ENCODE measurements around the gene ARHGAP26.

DNA sequence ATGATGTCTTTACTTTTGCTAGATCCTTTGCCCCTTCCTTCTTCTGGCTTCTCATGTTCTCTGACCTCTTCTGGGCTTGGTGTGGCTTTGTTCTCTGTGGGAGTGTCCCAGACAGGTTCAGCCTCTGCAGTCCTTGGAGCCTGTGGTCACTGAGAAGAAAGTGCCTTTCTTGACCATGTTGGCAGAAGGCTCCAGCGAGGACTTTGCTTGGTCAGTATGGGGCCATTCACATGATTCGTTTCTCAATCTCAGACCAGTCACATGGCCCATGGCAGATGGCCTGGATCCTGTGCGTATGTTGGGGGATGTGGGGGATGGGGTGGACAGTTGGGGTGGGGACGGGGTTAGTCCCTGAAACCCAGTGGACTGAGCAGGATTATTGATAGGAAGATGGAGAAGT is 274.1 kb downstream of the ARHGAP26 start:
- no peak for TF ChIP-seq EZH2phosphoT487 (IDR thresholded peaks at IDR 0.05; ENCODE audit: unreplicated experiment)
- TF ChIP-seq, protein P1, sequence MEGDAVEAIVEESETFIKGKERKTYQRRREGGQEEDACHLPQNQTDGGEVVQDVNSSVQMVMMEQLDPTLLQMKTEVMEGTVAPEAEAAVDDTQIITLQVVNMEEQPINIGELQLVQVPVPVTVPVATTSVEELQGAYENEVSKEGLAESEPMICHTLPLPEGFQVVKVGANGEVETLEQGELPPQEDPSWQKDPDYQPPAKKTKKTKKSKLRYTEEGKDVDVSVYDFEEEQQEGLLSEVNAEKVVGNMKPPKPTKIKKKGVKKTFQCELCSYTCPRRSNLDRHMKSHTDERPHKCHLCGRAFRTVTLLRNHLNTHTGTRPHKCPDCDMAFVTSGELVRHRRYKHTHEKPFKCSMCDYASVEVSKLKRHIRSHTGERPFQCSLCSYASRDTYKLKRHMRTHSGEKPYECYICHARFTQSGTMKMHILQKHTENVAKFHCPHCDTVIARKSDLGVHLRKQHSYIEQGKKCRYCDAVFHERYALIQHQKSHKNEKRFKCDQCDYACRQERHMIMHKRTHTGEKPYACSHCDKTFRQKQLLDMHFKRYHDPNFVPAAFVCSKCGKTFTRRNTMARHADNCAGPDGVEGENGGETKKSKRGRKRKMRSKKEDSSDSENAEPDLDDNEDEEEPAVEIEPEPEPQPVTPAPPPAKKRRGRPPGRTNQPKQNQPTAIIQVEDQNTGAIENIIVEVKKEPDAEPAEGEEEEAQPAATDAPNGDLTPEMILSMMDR (conservative IDR thresholded peaks at IDR 0.05; ENCODE audit: low read depth in 2 of 2), result no peak
- no peak for TF ChIP-seq EZH2 (IDR thresholded peaks at IDR 0.05; ENCODE audit: low read depth, unreplicated experiment)

Data from GM23338 (cell line).